SK-N-SH (cell line): Measurements from ENCODE around the gene SNX1. TPM values are rescaled to one million over a fixed set of nuclear protein-coding genes. Genes with fewer than 3 reads are reported as not detected.
A peak's percentile ranks its signal among the peaks of the same experiment; 100 is the strongest.

Experiments used
- CTCF ChIA-PET: fragments of 300-600, 350-600 bp; formaldehyde crosslinking; extraction: SDS; loops from one replicate; lab custom pipeline; 2021; lab: Yijun Ruan, JAX
- POLR2A ChIA-PET: fragments of 350-600 bp; sonication (Branson Sonifier 250); formaldehyde crosslinking; extraction: SDS; loops from one replicate; lab custom pipeline; 2020; ENCODE audit warnings: antibody characterized with exemption, inconsistent platforms; lab: Yijun Ruan, JAX
- DNase-seq: peaks from one replicate; pipeline ENCODE4 v3.0.0; 2012
- H2AFZ ChIP-seq: fragments of 200-600 bp; sonication (generic); 2 replicates; pipeline ENCODE4 v1.8.1; 2016; ENCODE audit warnings: antibody characterized with exemption, mild to moderate bottlenecking, low read depth
- H3F3A ChIP-seq: fragments of 200-600 bp; sonication (generic); replicated peaks from 2 replicates; pipeline ENCODE3; 2016; ENCODE audit warnings: antibody characterized with exemption, mild to moderate bottlenecking; ENCODE audit not compliant: insufficient read depth
- H3K27ac ChIP-seq, 2 experiments: fragments of 200-500 bp in 1 of 2; fragments of 200-600 bp in 1 of 2; sonication (Bioruptor generic) in 1 of 2; sonication (generic), shearing (Covaris generic) in 1 of 2; 2 replicates each; pipeline versions ENCODE4 v1.5.1 to v1.6.1; 2014 to 2016; ENCODE audit warnings: low read depth in 2 of 2, inconsistent platforms in 1 of 2, low read length in 1 of 2, mild to moderate bottlenecking in 1 of 2, mixed read lengths in 1 of 2
- H3K27me3 ChIP-seq: fragments of 200-600 bp; sonication (generic), shearing (Covaris generic); 2 replicates; pipeline ENCODE4 v1.6.1; 2016; ENCODE audit warnings: mixed run types; ENCODE audit not compliant: insufficient read depth
- H3K36me3 ChIP-seq, 2 experiments: fragments of 200-500 bp in 1 of 2; fragments of 200-600 bp in 1 of 2; sonication (Bioruptor generic) in 1 of 2; sonication (generic) in 1 of 2; replicated peaks in 1 of 2; 2 replicates each; pipeline versions ENCODE3 to v1.5.1; 2014 to 2016; ENCODE audit warnings: low read length in 1 of 2, mild to moderate bottlenecking in 1 of 2; ENCODE audit not compliant: insufficient read depth in 2 of 2, control insufficient read depth in 1 of 2
- H3K4me1 ChIP-seq, 2 experiments: fragments of 200-500 bp in 1 of 2; fragments of 200-600 bp in 1 of 2; sonication (Bioruptor generic) in 1 of 2; sonication (generic), shearing (Covaris generic) in 1 of 2; 2 replicates each; pipeline versions ENCODE4 v1.5.1 to v1.6.1; 2014 to 2016; ENCODE audit warnings: low read depth in 1 of 2, low read length in 1 of 2, mixed run types in 1 of 2; ENCODE audit not compliant: insufficient read depth in 2 of 2, control insufficient read depth in 1 of 2
- H3K4me2 ChIP-seq: fragments of 200-600 bp; sonication (generic), shearing (Covaris generic); 2 replicates; pipeline ENCODE4 v1.6.1; 2017; ENCODE audit warnings: mixed run types
- H3K4me3 ChIP-seq, 2 experiments: fragments of 200-500 bp in 1 of 2; fragments of 200-600 bp in 1 of 2; sonication (Bioruptor generic) in 1 of 2; sonication (generic), shearing (Covaris generic) in 1 of 2; 2 replicates each; pipeline versions ENCODE4 v1.5.1 to v1.8.1; 2014 to 2016; ENCODE audit warnings: low read depth in 2 of 2, inconsistent platforms in 1 of 2, low read length in 1 of 2, mild to moderate bottlenecking in 1 of 2, mixed read lengths in 1 of 2, moderate library complexity in 1 of 2
- H3K79me2 ChIP-seq: fragments of 200-600 bp; sonication (generic); 2 replicates; pipeline ENCODE4 v1.8.1; 2017; ENCODE audit warnings: mild to moderate bottlenecking; ENCODE audit not compliant: insufficient read depth
- H3K9ac ChIP-seq: fragments of 200-600 bp; sonication (generic); 2 replicates; pipeline ENCODE4 v1.6.1; 2017; ENCODE audit warnings: mixed run types
- H3K9me2 ChIP-seq: fragments of 200-600 bp; sonication (generic); 2 replicates; pipeline ENCODE4 v1.6.1; 2017; ENCODE audit warnings: mixed run types
- H3K9me3 ChIP-seq: fragments of 200-600 bp; sonication (generic); 2 replicates; pipeline ENCODE4 v1.6.1; 2017; ENCODE audit warnings: mixed run types, mild to moderate bottlenecking, moderate library complexity
- H4K20me1 ChIP-seq: fragments of 200-600 bp; sonication (generic); 2 replicates; pipeline ENCODE4 v1.6.1; 2017; ENCODE audit warnings: mild to moderate bottlenecking, mixed run types; ENCODE audit not compliant: insufficient read depth
- CHD2 ChIP-seq: fragments of 150-350 bp; IDR thresholded peaks from 2 replicates; pipeline ENCODE4 v1.6.1; 2018; ENCODE audit warnings: low read length; ENCODE audit not compliant: partially characterized antibody
- ELF1 ChIP-seq: IDR thresholded peaks from 2 replicates; pipeline ENCODE4 v1.4.0; 2012
- EP300 ChIP-seq, 2 experiments: IDR thresholded peaks; 2 replicates each; pipeline versions ENCODE4 v1.4.0 to v1.6.1; 2012; ENCODE audit warnings: borderline replicate concordance in 1 of 2, low read depth in 1 of 2, low read length in 1 of 2
- GABPA ChIP-seq: IDR thresholded peaks from 2 replicates; pipeline ENCODE4 v1.4.0; 2012; ENCODE audit warnings: low read depth, mild to moderate bottlenecking
- MXI1 ChIP-seq: IDR thresholded peaks from 2 replicates; pipeline ENCODE4 v1.6.1; 2012; ENCODE audit warnings: mild to moderate bottlenecking, low read depth, low read length, improper control_type of control experiment
- POLR2AphosphoS5 ChIP-seq: IDR thresholded peaks from 2 replicates; pipeline ENCODE4 v1.6.1; 2012; ENCODE audit warnings: low read depth, low read length
- RCOR1 ChIP-seq: fragments of 150-350 bp; IDR thresholded peaks from 2 replicates; pipeline ENCODE4 v1.6.1; 2017; ENCODE audit warnings: antibody characterized with exemption, low read length
- SIN3A ChIP-seq: IDR thresholded peaks from 2 replicates; pipeline ENCODE4 v1.6.1; 2012; ENCODE audit warnings: low read depth, mild to moderate bottlenecking, low read length, moderate library complexity, borderline replicate concordance
- SMC3 ChIP-seq: IDR thresholded peaks from 2 replicates; pipeline ENCODE4 v1.6.1; 2012; ENCODE audit warnings: low read depth, low read length, improper control_type of control experiment
- TAF1 ChIP-seq: IDR thresholded peaks from 2 replicates; pipeline ENCODE4 v1.6.1; 2012; ENCODE audit warnings: low read depth, mild to moderate bottlenecking, low read length, moderate library complexity, borderline replicate concordance
- YY1 ChIP-seq: IDR thresholded peaks from 2 replicates; pipeline ENCODE4 v1.4.0; 2012; ENCODE audit warnings: low read depth, mild to moderate bottlenecking
- WGBS: methylation state at CpG from one replicate; pipeline ENCODE4 v1.1.6; 2017; ENCODE audit warnings: low lambda C conversion rate; 5-methylcytosine and 5-hydroxymethylcytosine counted together
- polyA plus RNA-seq, 3 experiments: library from polyadenylated mRNA; depleted of rRNA; stranded (reverse); fragments of >200 nt; gene quantifications; 2 replicates each; pipeline ENCODE4 v1.2.3, GENCODE V29; 2012
- TF ChIP-seq, protein P1 (sequence below): IDR thresholded peaks from 2 replicates; pipeline ENCODE4 v1.4.0; 2012; ENCODE audit warnings: low read depth, borderline replicate concordance
- TF ChIP-seq, protein P2 (sequence below): fragments of 150-350 bp; IDR thresholded peaks from 2 replicates; pipeline ENCODE4 v1.6.1; 2016; ENCODE audit warnings: mild to moderate bottlenecking, low read depth, low read length
- TF ChIP-seq, protein P3 (sequence below): IDR thresholded peaks from 2 replicates; pipeline ENCODE4 v1.6.1; 2012; ENCODE audit warnings: mild to moderate bottlenecking, low read depth, low read length, moderate library complexity

The SNX1 gene
- polyA plus RNA-seq, 1 of the 3 experiments (the other 2 are of a cell fraction), result 80.7 TPM

DNA sequence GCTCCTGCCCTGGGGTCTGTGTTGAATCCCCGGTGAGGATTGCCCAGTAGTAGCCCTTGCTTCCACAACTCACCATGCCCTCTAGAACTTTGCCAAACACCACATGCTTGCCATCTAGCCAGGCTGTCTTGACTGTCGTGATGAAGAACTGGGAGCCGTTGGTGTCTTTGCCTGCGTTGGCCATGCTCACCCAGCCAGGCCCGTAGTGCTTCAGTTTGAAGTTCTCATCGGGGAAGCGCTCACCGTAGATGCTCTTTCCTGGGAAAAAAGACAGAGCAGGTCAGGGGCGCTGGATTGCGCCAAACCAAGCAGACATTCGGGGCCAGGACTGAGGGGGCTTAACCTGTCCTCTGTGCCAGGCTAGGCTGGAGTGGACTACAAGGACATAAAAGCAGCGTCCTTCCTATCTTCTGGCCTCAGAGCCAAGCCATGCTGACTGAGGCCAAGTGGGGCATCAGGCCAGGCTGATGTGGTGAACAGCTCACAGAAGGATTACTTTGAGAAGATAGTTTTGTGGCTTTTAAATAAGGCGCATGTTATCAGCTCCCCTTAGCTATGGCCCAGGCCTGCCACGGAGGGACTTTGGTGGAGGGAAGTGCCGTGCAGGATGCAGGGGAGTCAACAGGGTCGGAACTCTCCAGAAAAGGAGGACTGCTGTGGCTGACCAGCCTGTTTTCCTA is 61.0 kb downstream of the SNX1 start:
- no peaks in the 10 kb centered on the region for H3K27me3 ChIP-seq
- H2AFZ ChIP-seq, result no peak overlapping the region
- H3K4me1 ChIP-seq, result peaks cover 14 to 33% of the 10 kb centered on the region in 2 experiments; a peak in 2 of 4 replicates
- no peak overlapping the region for H3K4me3 ChIP-seq
- ChIA-PET POLR2A (interaction anchor here (0.7 kb wide), 1 partner anchor 64 kb away, joined by 3 read pairs; the partner anchor contains the start of gene CIAO2A), CTCF (interaction anchor here (1.0 to 1.3 kb wide), 2 partner anchors 63 to 525 kb away, joined by 3 read pairs; partner anchors contain the start of gene CIAO2A)
- no peaks in the 10 kb centered on the region for H3K9me3 ChIP-seq
- no peak for DNase-seq
- no peak overlapping the region for H3K27ac ChIP-seq
- WGBS, result 93% methylated on average over 14 of the region's 16 CpGs
- peaks cover 54% of the 10 kb centered on the region for H4K20me1 ChIP-seq
- H3F3A ChIP-seq, result peaks cover 57% of the 10 kb centered on the region
- no peak overlapping the region for H3K4me2 ChIP-seq
- H3K9ac ChIP-seq, result no peak overlapping the region
- peaks cover 55 to 58% of the 10 kb centered on the region in 2 experiments for H3K36me3 ChIP-seq
- peaks cover 24% of the 10 kb centered on the region for H3K79me2 ChIP-seq
- no peaks in the 10 kb centered on the region for H3K9me2 ChIP-seq
- TF ChIP-seq, protein P1, sequence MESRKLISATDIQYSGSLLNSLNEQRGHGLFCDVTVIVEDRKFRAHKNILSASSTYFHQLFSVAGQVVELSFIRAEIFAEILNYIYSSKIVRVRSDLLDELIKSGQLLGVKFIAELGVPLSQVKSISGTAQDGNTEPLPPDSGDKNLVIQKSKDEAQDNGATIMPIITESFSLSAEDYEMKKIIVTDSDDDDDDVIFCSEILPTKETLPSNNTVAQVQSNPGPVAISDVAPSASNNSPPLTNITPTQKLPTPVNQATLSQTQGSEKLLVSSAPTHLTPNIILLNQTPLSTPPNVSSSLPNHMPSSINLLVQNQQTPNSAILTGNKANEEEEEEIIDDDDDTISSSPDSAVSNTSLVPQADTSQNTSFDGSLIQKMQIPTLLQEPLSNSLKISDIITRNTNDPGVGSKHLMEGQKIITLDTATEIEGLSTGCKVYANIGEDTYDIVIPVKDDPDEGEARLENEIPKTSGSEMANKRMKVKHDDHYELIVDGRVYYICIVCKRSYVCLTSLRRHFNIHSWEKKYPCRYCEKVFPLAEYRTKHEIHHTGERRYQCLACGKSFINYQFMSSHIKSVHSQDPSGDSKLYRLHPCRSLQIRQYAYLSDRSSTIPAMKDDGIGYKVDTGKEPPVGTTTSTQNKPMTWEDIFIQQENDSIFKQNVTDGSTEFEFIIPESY, result no peak
- TF ChIP-seq, protein P2, sequence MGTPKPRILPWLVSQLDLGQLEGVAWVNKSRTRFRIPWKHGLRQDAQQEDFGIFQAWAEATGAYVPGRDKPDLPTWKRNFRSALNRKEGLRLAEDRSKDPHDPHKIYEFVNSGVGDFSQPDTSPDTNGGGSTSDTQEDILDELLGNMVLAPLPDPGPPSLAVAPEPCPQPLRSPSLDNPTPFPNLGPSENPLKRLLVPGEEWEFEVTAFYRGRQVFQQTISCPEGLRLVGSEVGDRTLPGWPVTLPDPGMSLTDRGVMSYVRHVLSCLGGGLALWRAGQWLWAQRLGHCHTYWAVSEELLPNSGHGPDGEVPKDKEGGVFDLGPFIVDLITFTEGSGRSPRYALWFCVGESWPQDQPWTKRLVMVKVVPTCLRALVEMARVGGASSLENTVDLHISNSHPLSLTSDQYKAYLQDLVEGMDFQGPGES, result no peak
- TF ChIP-seq ELF1 (no peak), EP300 (IDR thresholded peaks at IDR 0.05; ENCODE audit: borderline replicate concordance in 1 of 2, low read depth in 1 of 2, low read length in 1 of 2) (no peak)
- TF ChIP-seq, all 33 proteins: peak for 0

DNA sequence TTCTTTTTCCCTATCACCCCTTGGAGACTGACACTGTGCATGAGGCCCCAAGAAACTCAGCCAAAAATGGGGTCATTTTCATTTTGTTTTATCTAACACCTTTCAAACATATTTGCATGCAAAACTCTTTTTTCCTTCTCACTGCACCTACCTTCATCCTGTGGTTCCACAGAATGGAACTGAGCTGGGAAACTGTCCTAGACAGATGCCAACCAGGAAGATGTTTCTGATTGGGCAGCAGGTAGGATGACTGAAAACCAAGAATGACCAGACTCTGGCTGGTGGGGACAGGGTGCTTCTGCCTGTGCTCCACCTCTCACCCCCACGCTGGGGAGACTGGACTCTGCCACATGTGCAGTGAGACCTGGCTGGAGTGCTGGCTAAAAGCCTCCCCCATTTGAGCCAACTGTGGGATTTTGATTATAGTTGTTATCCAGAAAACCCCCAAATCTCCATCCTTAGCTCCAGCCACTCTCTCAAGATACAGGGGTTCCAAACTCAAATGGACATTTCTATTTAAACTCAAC is 61.9 kb downstream of the SNX1 start:
- Histone ChIP-seq H3K9me3 (no peaks in the 10 kb centered on the region), H3K27me3 (no peaks in the 10 kb centered on the region), H3F3A (peaks cover 57% of the 10 kb centered on the region), H3K27ac (0 out of 4 replicates have a peak overlapping the region, but pooled peaks of 1 of the 2 experiments have one; percentile 21), H3K9me2 (no peaks in the 10 kb centered on the region), H3K9ac (no peak overlapping the region), H3K36me3 (peaks cover 57 to 58% of the 10 kb centered on the region in 2 experiments), H4K20me1 (peaks cover 54% of the 10 kb centered on the region), H3K4me3 (no peak overlapping the region), H3K79me2 (peaks cover 33% of the 10 kb centered on the region), H3K4me1 (peaks cover 14 to 28% of the 10 kb centered on the region in 2 experiments; a peak in 3 of 4 replicates), H3K4me2 (no peak overlapping the region), H2AFZ (no peak overlapping the region)
- ChIA-PET POLR2A (no interaction called here), CTCF (interaction anchor here (0.9 to 1.0 kb wide), 2 partner anchors 20 to 524 kb away, joined by 3 to 4 read pairs; no protein-coding TSS in a partner anchor)
- no peak for DNase-seq
- no peak for TF ChIP-seq CHD2
- no peak for TF ChIP-seq MXI1
- TF ChIP-seq, protein P2, result no peak
- TF ChIP-seq POLR2AphosphoS5, result no peak
- TF ChIP-seq EP300 (IDR thresholded peaks at IDR 0.05; ENCODE audit: borderline replicate concordance in 1 of 2, low read depth in 1 of 2, low read length in 1 of 2), result no peak
- TF ChIP-seq SIN3A, result no peak
- TF ChIP-seq TAF1, result no peak
- no peak for TF ChIP-seq YY1
- TF ChIP-seq RCOR1, result no peak
- no peak for TF ChIP-seq SMC3
- TF ChIP-seq GABPA, result no peak
- no peak for TF ChIP-seq ELF1
- TF ChIP-seq, protein P3, sequence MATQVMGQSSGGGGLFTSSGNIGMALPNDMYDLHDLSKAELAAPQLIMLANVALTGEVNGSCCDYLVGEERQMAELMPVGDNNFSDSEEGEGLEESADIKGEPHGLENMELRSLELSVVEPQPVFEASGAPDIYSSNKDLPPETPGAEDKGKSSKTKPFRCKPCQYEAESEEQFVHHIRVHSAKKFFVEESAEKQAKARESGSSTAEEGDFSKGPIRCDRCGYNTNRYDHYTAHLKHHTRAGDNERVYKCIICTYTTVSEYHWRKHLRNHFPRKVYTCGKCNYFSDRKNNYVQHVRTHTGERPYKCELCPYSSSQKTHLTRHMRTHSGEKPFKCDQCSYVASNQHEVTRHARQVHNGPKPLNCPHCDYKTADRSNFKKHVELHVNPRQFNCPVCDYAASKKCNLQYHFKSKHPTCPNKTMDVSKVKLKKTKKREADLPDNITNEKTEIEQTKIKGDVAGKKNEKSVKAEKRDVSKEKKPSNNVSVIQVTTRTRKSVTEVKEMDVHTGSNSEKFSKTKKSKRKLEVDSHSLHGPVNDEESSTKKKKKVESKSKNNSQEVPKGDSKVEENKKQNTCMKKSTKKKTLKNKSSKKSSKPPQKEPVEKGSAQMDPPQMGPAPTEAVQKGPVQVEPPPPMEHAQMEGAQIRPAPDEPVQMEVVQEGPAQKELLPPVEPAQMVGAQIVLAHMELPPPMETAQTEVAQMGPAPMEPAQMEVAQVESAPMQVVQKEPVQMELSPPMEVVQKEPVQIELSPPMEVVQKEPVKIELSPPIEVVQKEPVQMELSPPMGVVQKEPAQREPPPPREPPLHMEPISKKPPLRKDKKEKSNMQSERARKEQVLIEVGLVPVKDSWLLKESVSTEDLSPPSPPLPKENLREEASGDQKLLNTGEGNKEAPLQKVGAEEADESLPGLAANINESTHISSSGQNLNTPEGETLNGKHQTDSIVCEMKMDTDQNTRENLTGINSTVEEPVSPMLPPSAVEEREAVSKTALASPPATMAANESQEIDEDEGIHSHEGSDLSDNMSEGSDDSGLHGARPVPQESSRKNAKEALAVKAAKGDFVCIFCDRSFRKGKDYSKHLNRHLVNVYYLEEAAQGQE, result no peak
- 100% methylated on average over 1 of the region's 1 CpG for WGBS
